OCI-LY7 (cell line): ENCODE results near the gene CPB2. TPM values are rescaled to one million over a fixed set of nuclear protein-coding genes. Genes with fewer than 3 reads are reported as not detected.

Source experiments
- BruUV-seq: library from RNA; stranded (reverse); fragments of 400-500 nt; replicated peaks from 2 replicates; lab custom pipeline; 2021; lab: Mats Ljungman, UMichigan
- CTCF ChIA-PET: fragments of 300-600 bp; sonication (Branson Sonifier 250); formaldehyde crosslinking; loops from one replicate; lab custom pipeline; 2022; ENCODE audit warnings: antibody characterized with exemption; ENCODE audit not compliant: unreplicated experiment; lab: Charles Lee
- POLR2A ChIA-PET: fragments of 300-600 bp; sonication (Branson Sonifier 250); formaldehyde crosslinking; loops from one replicate; lab custom pipeline; 2022; ENCODE audit warnings: antibody characterized with exemption; lab: Charles Lee
- DNase-seq: peaks from one replicate; pipeline ENCODE4 v3.0.0-alpha.2; 2015; ENCODE audit warnings: low spot score
- H2AFZ ChIP-seq: fragments of 200-600 bp; sonication (generic), shearing (Covaris generic); 2 replicates; pipeline ENCODE4 v1.6.1; 2014; ENCODE audit warnings: mild to moderate bottlenecking, antibody characterized with exemption, low read length, moderate library complexity
- H3K27ac ChIP-seq: fragments of 200-600 bp; sonication (generic); 2 replicates; pipeline ENCODE4 v1.5.1; 2014; ENCODE audit warnings: mixed run types, low read depth, mild to moderate bottlenecking, moderate library complexity, low read length, inconsistent platforms; ENCODE audit not compliant: poor library complexity, severe bottlenecking
- H3K36me3 ChIP-seq: fragments of 200-600 bp; sonication (generic); 2 replicates; pipeline ENCODE4 v1.6.1; 2014; ENCODE audit warnings: mild to moderate bottlenecking, antibody characterized with exemption, low read length, moderate library complexity, mixed read lengths; ENCODE audit not compliant: insufficient read depth
- H3K4me1 ChIP-seq: fragments of 200-600 bp; sonication (generic); 2 replicates; pipeline ENCODE4 v1.5.1; 2014; ENCODE audit warnings: mild to moderate bottlenecking, low read length; ENCODE audit not compliant: insufficient read depth, poor library complexity, severe bottlenecking
- H3K4me2 ChIP-seq: fragments of 200-600 bp; sonication (generic); 2 replicates; pipeline ENCODE4 v1.6.1; 2014; ENCODE audit warnings: mild to moderate bottlenecking, low read length
- H3K4me3 ChIP-seq: fragments of 200-600 bp; sonication (generic); 2 replicates; pipeline ENCODE4 v1.5.1; 2014; ENCODE audit warnings: mild to moderate bottlenecking, low read depth, low read length; ENCODE audit not compliant: poor library complexity, severe bottlenecking
- H3K79me2 ChIP-seq: fragments of 200-600 bp; sonication (generic); 2 replicates; pipeline ENCODE4 v1.6.1; 2016; ENCODE audit warnings: low read depth, mild to moderate bottlenecking, low read length, moderate library complexity, mixed read lengths; ENCODE audit not compliant: insufficient read depth
- H3K9me2 ChIP-seq: fragments of 200-600 bp; sonication (generic); 2 replicates; pipeline ENCODE4 v1.6.1; 2016; ENCODE audit warnings: mild to moderate bottlenecking, low read length, mixed read lengths; ENCODE audit not compliant: insufficient read depth
- H3K9me3 ChIP-seq: fragments of 200-600 bp; sonication (generic); 2 replicates; pipeline ENCODE4 v1.6.1; 2014; ENCODE audit warnings: mild to moderate bottlenecking, mixed run types, low read length, mixed read lengths
- H4K20me1 ChIP-seq: fragments of 200-600 bp; sonication (generic); 2 replicates; pipeline ENCODE4 v1.6.1; 2014; ENCODE audit warnings: mild to moderate bottlenecking, antibody characterized with exemption, low read length, moderate library complexity, mixed read lengths; ENCODE audit not compliant: insufficient read depth
- EZH2phosphoT487 ChIP-seq: fragments of 200-600 bp; sonication (generic); IDR thresholded peaks from 2 replicates; pipeline ENCODE4 v1.6.1; 2018; ENCODE audit warnings: low read depth, borderline replicate concordance, mild to moderate bottlenecking, mixed run types, antibody characterized with exemption, low read length, moderate library complexity, mixed read lengths
- intact Hi-C: fragments of 100-400 bp; cut with micrococcal nuclease; formaldehyde crosslinking; loops from one replicate; pipeline ENCODE4 v1.10.0; 2022; ENCODE audit not compliant: unreplicated experiment
- total RNA-seq, 2 experiments: library from RNA; depleted of rRNA in 1 of 2; stranded (reverse); fragments of >200 nt in 1 of 2; shearing (Covaris generic) in 1 of 2; gene quantifications; 2 replicates each; pipeline ENCODE4 v1.2.3, GENCODE V29; 2014 to 2022
- TF ChIP-seq, protein P1 (sequence below): fragments of 200-600 bp; sonication (generic); conservative IDR thresholded peaks from 2 replicates; pipeline ENCODE4 v1.5.1; 2014; ENCODE audit warnings: mild to moderate bottlenecking, antibody characterized with exemption, low read length, moderate library complexity, mixed read lengths

Gene CPB2
- total RNA-seq, 2 experiments from 2014 or later, result not detected

DNA sequence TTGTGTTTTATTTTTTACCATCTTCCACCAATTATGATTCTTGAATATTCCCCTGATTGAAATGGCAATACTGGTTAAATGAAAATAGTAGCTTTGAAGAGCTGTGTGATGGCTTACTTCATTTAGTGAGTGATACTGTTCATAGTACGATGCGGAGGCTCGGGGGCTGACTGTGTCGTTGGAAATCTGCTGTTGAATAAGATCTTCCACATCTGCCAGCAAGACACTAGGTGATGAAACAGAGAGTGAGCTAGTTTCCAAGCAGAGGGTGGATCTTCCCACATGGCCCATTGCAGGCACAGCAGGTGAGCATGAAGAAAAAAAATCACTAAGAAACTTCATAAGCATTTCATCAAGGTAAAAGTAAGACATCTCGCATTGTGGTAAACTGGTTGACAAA lies 22.5 kb downstream of the CPB2 start:
- H3K4me2 ChIP-seq, result no peak overlapping the region
- no peaks in the 10 kb centered on the region for H3K9me2 ChIP-seq
- POLR2A ChIA-PET, result interaction anchor here (0.6 to 1.2 kb wide), 4 partner anchors 10 to 1639 kb away, joined by 3 to 5 read pairs (median 4); no protein-coding TSS in a partner anchor
- CTCF ChIA-PET, result no interaction called here
- no peak overlapping the region for H3K27ac ChIP-seq
- no peaks in the 10 kb centered on the region for H4K20me1 ChIP-seq
- no peaks in the 10 kb centered on the region for H3K9me3 ChIP-seq
- H3K79me2 ChIP-seq, result no peaks in the 10 kb centered on the region
- no peaks in the 10 kb centered on the region for H3K4me1 ChIP-seq
- no peak overlapping the region for H3K4me3 ChIP-seq
- no TSS peak for BruUV-seq
- intact Hi-C loops, result no loop called here
- no peak for DNase-seq
- TF ChIP-seq EZH2phosphoT487, result no peak
- TF ChIP-seq, protein P1, sequence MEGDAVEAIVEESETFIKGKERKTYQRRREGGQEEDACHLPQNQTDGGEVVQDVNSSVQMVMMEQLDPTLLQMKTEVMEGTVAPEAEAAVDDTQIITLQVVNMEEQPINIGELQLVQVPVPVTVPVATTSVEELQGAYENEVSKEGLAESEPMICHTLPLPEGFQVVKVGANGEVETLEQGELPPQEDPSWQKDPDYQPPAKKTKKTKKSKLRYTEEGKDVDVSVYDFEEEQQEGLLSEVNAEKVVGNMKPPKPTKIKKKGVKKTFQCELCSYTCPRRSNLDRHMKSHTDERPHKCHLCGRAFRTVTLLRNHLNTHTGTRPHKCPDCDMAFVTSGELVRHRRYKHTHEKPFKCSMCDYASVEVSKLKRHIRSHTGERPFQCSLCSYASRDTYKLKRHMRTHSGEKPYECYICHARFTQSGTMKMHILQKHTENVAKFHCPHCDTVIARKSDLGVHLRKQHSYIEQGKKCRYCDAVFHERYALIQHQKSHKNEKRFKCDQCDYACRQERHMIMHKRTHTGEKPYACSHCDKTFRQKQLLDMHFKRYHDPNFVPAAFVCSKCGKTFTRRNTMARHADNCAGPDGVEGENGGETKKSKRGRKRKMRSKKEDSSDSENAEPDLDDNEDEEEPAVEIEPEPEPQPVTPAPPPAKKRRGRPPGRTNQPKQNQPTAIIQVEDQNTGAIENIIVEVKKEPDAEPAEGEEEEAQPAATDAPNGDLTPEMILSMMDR, result no peak
- no peak overlapping the region for H2AFZ ChIP-seq
- H3K36me3 ChIP-seq, result no peaks in the 10 kb centered on the region

DNA sequence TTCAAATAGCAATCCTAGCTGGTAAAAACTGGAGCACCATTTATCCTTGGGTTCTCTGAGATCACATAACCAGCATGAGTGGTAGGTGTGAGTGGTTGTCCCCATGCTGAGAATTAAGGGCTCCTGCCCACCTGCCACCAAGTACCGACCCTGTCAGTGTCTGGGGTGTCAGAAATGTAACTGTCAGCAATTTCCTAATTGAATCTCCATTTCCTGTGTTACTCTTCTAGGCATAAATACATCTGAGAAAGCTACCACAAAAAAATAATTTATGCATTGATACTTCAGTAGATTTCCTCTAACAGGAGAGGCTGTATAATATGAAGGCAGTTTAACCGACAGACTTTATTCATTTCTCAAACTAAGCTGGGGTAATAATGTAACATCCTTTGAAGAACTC lies 25.1 kb downstream of the CPB2 start:
- H3K27ac ChIP-seq, result no peak overlapping the region
- H3K4me2 ChIP-seq, result no peak overlapping the region
- no TSS peak for BruUV-seq
- ChIA-PET POLR2A (no interaction called here), CTCF (no interaction called here)
- TF ChIP-seq, protein P1, result no peak
- no peak for TF ChIP-seq EZH2phosphoT487
- H3K4me3 ChIP-seq, result no peak overlapping the region
- intact Hi-C loops, result no loop called here
- no peaks in the 10 kb centered on the region for H3K9me3 ChIP-seq
- H3K9me2 ChIP-seq, result no peaks in the 10 kb centered on the region
- no peaks in the 10 kb centered on the region for H3K79me2 ChIP-seq
- H3K4me1 ChIP-seq, result no peaks in the 10 kb centered on the region
- no peaks in the 10 kb centered on the region for H3K36me3 ChIP-seq
- DNase-seq, result no peak
- no peak overlapping the region for H2AFZ ChIP-seq
- H4K20me1 ChIP-seq, result no peaks in the 10 kb centered on the region

DNA sequence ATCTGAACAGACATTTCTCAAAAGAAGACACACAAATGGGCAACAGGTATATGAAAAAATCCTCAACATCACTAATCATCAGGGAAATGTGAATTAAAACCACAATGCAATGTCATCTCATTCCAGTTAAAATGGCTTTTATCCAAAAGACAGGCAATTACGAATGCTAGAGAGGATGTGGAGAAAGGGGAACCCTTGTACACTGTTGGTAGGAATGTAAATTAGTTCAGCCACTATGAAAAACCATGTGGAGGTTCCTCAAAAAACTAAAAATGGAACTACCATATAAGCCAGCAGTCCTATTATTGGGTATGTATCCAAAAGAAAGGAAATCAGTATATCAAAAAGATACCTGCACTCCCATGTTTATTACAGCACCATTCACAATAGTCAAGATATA lies 27.6 kb downstream of the CPB2 start:
- no peaks in the 10 kb centered on the region for H4K20me1 ChIP-seq
- BruUV-seq, result no TSS peak
- no peak overlapping the region for H3K4me2 ChIP-seq
- no peak overlapping the region for H2AFZ ChIP-seq
- intact Hi-C loops, result no loop called here
- H3K9me3 ChIP-seq, result no peaks in the 10 kb centered on the region
- H3K4me3 ChIP-seq, result no peak overlapping the region
- ChIA-PET POLR2A (no interaction called here), CTCF (no interaction called here)
- H3K27ac ChIP-seq, result no peak overlapping the region
- no peaks in the 10 kb centered on the region for H3K9me2 ChIP-seq
- DNase-seq, result no peak
- H3K4me1 ChIP-seq, result no peaks in the 10 kb centered on the region
- TF ChIP-seq, protein P1, result no peak
- no peak for TF ChIP-seq EZH2phosphoT487
- H3K79me2 ChIP-seq, result no peaks in the 10 kb centered on the region
- H3K36me3 ChIP-seq, result no peaks in the 10 kb centered on the region
